Mammary epithelial cell (primary cell): ENCODE measurements around the gene C7orf57.
A peak's percentile ranks its signal among the peaks of the same experiment; 100 is the strongest.

ENCODE experiments used
- EZH2 ChIP-seq: IDR thresholded peaks from 2 replicates; pipeline ENCODE4 v1.6.1; 2012; ENCODE audit warnings: low read length, inconsistent platforms, borderline replicate concordance
- TF ChIP-seq, protein P1 (sequence below), 2 donors: IDR thresholded peaks in 1 of 2; conservative IDR thresholded peaks in 1 of 2; 2 replicates each; pipeline ENCODE4 v1.5.1; 2011 to 2012; ENCODE audit warnings: inconsistent platforms in 2 of 2, low read length in 2 of 2, mild to moderate bottlenecking in 2 of 2, control low read depth in 1 of 2, low read depth in 1 of 2; ENCODE audit not compliant: insufficient read depth in 1 of 2; ENCODE audit errors: extremely low read depth in 1 of 2

DNA sequence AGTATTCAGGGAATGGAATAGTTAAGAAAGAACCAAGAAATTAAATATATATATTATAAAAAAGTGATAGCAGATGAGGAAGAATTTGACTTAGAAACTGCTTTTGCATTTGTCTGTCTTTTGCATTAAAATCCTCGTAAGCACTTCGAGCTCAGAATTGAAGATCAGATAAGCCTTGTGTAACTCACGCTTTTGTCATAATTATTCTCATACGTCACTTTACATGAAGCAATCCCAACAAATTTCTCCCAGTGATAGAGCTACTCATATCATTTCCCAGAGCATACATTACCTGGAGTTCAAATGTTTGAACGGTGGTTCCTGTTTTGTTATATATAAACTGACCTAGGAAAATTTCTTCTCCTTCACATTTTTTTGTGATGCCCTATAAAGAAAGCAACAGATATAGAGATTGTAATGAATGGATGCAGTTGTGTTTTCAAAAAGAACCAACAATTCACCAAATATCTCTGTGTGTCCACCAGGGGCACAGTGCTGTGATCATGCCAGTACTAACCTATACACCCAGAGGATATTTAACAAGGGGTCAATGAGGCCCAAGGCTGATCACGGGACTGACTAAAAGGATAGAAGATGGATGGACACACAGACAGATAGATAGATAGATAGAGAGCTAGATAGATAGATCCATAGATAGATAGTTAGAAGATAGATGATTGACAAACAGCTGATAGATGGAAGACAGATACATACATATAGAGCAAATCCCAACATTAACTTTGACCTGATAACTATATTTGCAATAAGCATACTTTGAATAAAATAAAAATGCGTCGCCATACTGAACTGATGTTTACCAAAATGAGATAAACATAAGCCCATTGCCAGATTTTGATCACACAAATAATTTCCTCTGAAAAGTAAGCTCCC is 46.6 kb upstream of the C7orf57 start:
- TF ChIP-seq, protein P1, sequence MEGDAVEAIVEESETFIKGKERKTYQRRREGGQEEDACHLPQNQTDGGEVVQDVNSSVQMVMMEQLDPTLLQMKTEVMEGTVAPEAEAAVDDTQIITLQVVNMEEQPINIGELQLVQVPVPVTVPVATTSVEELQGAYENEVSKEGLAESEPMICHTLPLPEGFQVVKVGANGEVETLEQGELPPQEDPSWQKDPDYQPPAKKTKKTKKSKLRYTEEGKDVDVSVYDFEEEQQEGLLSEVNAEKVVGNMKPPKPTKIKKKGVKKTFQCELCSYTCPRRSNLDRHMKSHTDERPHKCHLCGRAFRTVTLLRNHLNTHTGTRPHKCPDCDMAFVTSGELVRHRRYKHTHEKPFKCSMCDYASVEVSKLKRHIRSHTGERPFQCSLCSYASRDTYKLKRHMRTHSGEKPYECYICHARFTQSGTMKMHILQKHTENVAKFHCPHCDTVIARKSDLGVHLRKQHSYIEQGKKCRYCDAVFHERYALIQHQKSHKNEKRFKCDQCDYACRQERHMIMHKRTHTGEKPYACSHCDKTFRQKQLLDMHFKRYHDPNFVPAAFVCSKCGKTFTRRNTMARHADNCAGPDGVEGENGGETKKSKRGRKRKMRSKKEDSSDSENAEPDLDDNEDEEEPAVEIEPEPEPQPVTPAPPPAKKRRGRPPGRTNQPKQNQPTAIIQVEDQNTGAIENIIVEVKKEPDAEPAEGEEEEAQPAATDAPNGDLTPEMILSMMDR (conservative IDR thresholded peaks at IDR 0.05 in 1 of 2, IDR thresholded peaks at IDR 0.05 in 1 of 2; ENCODE audit: extremely low read depth in 1 of 2, insufficient read depth in 1 of 2, low read depth in 1 of 2, low read length in 2 of 2) = peak; percentile 49 to 54
- no peak for TF ChIP-seq EZH2
